ENCODE measurements around the gene SUMF2. TPM values are rescaled to one million over a fixed set of nuclear protein-coding genes. Genes with fewer than 3 reads are reported as not detected.
"Not testable (repeated sequence)": the region's sequence is repeated elsewhere in the genome, so short reads cannot be mapped to it uniquely, and the experiment has no call there.

The SUMF2 gene
- polyA plus RNA-seq, 2 of the 4 experiments (the other 2 are of a cell fraction): 85.2 to 106 TPM

DNA sequence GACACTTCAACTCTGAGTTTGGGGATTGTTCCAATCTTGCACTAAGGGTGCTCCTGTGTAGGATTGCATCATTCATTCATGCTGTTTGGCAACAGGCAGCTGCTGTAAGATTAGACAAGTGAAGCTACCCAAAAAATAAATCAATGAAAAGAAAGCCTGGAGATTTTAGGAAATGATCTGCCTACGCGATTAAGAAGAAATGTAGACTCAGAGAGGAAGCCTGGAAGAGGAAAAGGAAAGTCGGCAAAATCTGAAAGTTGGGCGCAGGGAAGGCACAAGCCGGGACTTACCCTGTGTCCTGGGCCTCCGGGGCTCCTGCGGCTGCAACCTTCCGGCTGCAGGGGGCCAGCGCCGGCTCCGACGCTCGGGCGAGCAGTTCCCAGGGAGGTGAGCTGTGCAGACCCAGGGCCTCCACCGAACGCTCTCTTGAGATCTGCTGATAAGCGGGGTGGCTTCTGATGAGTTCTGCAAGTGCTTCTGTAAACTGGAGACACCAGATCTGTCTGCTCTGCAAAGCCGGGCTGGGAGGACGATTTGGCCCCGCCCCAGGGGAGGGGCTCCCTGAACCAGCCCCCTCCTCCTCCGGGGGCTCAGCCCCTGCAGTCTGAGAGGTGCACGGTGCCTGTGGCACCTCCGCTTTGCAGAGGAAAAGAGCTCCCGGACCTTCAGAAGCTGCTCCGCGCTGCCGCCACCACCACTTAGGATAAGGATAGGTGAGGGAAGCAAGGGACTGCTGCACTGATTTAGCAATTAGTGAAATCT lies 30.2 kb upstream of the SUMF2 start:
- peaks cover 27% of the 10 kb centered on the region; the same call in 2 of the 3 replicates for H3K4me1 ChIP-seq
- peak overlapping the region; percentile 57 for H3K4me3 ChIP-seq
- CTCF ChIA-PET: interaction anchor here (0.5 to 2.3 kb wide), 12 partner anchors 10 to 83 kb away, joined by 3 to 9 read pairs (median 4); partner anchors contain the start of genes CCT6A and PSPH
- peak overlapping the region; percentile 78 to 90 for H3K27ac ChIP-seq
- no peaks in the 10 kb centered on the region for H3K9me3 ChIP-seq
- 3% methylated on average over 26 of the region's 27 CpGs for WGBS (ENCODE audit: missing lambda C conversion rate)
- ATAC-seq (peak; percentile 97 to 99), DNase-seq (ENCODE audit: low read depth in 1 of 2, low spot score in 1 of 2) (peak; percentile 75 to 83), FAIRE-seq (no peak)
- POLR2A ChIA-PET: interaction anchor here (0.6 to 3.0 kb wide), 7 partner anchors 10 to 69 kb away, joined by 3 to 51 read pairs (median 3); partner anchors contain the start of genes CCT6A, NIPSNAP2 and PSPH
- TF ChIP-seq EHMT2 (IDR thresholded peaks at IDR 0.05; ENCODE audit: low read depth): no peak
- no peak for TF ChIP-seq PHF8 (IDR thresholded peaks at IDR 0.05; ENCODE audit: borderline replicate concordance, low read depth)
- TF ChIP-seq, protein P1, sequence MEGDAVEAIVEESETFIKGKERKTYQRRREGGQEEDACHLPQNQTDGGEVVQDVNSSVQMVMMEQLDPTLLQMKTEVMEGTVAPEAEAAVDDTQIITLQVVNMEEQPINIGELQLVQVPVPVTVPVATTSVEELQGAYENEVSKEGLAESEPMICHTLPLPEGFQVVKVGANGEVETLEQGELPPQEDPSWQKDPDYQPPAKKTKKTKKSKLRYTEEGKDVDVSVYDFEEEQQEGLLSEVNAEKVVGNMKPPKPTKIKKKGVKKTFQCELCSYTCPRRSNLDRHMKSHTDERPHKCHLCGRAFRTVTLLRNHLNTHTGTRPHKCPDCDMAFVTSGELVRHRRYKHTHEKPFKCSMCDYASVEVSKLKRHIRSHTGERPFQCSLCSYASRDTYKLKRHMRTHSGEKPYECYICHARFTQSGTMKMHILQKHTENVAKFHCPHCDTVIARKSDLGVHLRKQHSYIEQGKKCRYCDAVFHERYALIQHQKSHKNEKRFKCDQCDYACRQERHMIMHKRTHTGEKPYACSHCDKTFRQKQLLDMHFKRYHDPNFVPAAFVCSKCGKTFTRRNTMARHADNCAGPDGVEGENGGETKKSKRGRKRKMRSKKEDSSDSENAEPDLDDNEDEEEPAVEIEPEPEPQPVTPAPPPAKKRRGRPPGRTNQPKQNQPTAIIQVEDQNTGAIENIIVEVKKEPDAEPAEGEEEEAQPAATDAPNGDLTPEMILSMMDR (IDR thresholded peaks at IDR 0.05): 0 out of 3 replicates have a peak, but pooled peaks have one; percentile 6
- TF ChIP-seq JUN (IDR thresholded peaks at IDR 0.05): peak in 1 of 2 experiments; percentile 76; a peak in 3 of 5 replicates
- TF ChIP-seq RAD21 (conservative IDR thresholded peaks at IDR 0.05 in 1 of 2, IDR thresholded peaks at IDR 0.05 in 1 of 2): 0 out of 5 replicates have a peak, but pooled peaks of 1 of the 2 experiments have one; percentile 4
- peak; percentile 64 for TF ChIP-seq POLR2A (IDR thresholded peaks at IDR 0.05; ENCODE audit: low read length)
- no peak for TF ChIP-seq CBX8 (IDR thresholded peaks at IDR 0.05)
- TF ChIP-seq, protein P2, sequence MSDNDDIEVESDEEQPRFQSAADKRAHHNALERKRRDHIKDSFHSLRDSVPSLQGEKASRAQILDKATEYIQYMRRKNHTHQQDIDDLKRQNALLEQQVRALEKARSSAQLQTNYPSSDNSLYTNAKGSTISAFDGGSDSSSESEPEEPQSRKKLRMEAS (IDR thresholded peaks at IDR 0.05): 0 out of 2 replicates have a peak, but pooled peaks have one; percentile 32
- peak; percentile 67 for TF ChIP-seq GATA3 (IDR thresholded peaks at IDR 0.05; ENCODE audit: borderline replicate concordance)
- TF ChIP-seq CEBPB (IDR thresholded peaks at IDR 0.05): peak; percentile 98
- no peak for TF ChIP-seq FOSL2 (IDR thresholded peaks at IDR 0.05)
- no peak for TF ChIP-seq FOSL2 (CRISPR knock-in tag; IDR thresholded peaks at IDR 0.05)
- TF ChIP-seq CBX2 (IDR thresholded peaks at IDR 0.05; ENCODE audit: borderline replicate concordance, low read depth): no peak
- TF ChIP-seq, protein P3, sequence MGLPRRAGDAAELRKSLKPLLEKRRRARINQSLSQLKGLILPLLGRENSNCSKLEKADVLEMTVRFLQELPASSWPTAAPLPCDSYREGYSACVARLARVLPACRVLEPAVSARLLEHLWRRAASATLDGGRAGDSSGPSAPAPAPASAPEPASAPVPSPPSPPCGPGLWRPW (IDR thresholded peaks at IDR 0.05): peak; percentile 80
- H3K4me2 ChIP-seq: peak overlapping the region; percentile 91

DNA sequence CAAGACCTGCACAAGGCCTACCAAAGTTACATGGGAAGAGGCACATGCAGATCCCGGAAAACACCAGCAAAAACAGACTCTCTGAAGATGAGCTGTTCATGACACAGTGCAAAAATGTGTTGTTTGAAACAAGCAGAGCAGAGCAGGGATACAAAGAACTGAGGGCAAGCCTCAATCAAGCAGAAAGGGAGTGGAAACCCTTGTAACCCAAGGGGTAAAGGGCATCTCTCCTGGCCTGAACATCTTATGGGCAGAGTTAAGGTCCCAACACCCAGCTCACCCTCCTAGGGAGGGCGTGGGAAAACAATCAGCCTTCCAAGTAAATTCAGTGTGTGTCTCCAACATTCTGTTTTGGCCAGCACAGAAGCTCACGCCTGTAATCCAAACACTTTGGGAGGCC lies 23.4 kb upstream of the SUMF2 start:
- Histone ChIP-seq H3K9me3 (no peaks in the 10 kb centered on the region), H3K4me2 (no peak overlapping the region), H3K4me3 (no peak overlapping the region), H3K27ac (0 out of 6 replicates have a peak overlapping the region, but pooled peaks of 1 of the 2 experiments have one; percentile 0), H3K4me1 (peaks cover 6% of the 10 kb centered on the region; the same call in 2 of the 3 replicates)
- POLR2A ChIA-PET: interaction anchor here (1.9 kb wide), 1 partner anchor 11 kb away, joined by 10 read pairs; the partner anchor contains the start of genes CCT6A and PSPH
- CTCF ChIA-PET: interaction anchor here (0.6 to 1.9 kb wide), 3 partner anchors 10 to 24 kb away, joined by 3 to 6 read pairs (median 3); partner anchors contain the start of gene PSPH
- TF ChIP-seq TP53 (CRISPR knock-in tag; IDR thresholded peaks at IDR 0.05) (no peak), CHD2 (IDR thresholded peaks at IDR 0.05; ENCODE audit: low read length, partially characterized antibody) (no peak), SREBF2 (IDR thresholded peaks at IDR 0.05) (no peak), SMC3 (IDR thresholded peaks at IDR 0.05) (no peak), EHF (CRISPR knock-in tag; IDR thresholded peaks at IDR 0.05) (no peak), JUN (IDR thresholded peaks at IDR 0.05) (no peak), MYC (IDR thresholded peaks at IDR 0.05; ENCODE audit: borderline replicate concordance, low read length) (no peak), ZNF302 (CRISPR knock-in tag; IDR thresholded peaks at IDR 0.05) (no peak), HDAC2 (IDR thresholded peaks at IDR 0.05) (no peak), HOXA7 (CRISPR knock-in tag; IDR thresholded peaks at IDR 0.05) (no peak)
- TF ChIP-seq, protein P4, sequence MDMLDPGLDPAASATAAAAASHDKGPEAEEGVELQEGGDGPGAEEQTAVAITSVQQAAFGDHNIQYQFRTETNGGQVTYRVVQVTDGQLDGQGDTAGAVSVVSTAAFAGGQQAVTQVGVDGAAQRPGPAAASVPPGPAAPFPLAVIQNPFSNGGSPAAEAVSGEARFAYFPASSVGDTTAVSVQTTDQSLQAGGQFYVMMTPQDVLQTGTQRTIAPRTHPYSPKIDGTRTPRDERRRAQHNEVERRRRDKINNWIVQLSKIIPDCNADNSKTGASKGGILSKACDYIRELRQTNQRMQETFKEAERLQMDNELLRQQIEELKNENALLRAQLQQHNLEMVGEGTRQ (IDR thresholded peaks at IDR 0.05): no peak
- TF ChIP-seq, protein P5, sequence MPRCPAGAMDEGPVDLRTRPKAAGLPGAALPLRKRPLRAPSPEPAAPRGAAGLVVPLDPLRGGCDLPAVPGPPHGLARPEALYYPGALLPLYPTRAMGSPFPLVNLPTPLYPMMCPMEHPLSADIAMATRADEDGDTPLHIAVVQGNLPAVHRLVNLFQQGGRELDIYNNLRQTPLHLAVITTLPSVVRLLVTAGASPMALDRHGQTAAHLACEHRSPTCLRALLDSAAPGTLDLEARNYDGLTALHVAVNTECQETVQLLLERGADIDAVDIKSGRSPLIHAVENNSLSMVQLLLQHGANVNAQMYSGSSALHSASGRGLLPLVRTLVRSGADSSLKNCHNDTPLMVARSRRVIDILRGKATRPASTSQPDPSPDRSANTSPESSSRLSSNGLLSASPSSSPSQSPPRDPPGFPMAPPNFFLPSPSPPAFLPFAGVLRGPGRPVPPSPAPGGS (IDR thresholded peaks at IDR 0.05): no peak
- TF ChIP-seq, protein P6, sequence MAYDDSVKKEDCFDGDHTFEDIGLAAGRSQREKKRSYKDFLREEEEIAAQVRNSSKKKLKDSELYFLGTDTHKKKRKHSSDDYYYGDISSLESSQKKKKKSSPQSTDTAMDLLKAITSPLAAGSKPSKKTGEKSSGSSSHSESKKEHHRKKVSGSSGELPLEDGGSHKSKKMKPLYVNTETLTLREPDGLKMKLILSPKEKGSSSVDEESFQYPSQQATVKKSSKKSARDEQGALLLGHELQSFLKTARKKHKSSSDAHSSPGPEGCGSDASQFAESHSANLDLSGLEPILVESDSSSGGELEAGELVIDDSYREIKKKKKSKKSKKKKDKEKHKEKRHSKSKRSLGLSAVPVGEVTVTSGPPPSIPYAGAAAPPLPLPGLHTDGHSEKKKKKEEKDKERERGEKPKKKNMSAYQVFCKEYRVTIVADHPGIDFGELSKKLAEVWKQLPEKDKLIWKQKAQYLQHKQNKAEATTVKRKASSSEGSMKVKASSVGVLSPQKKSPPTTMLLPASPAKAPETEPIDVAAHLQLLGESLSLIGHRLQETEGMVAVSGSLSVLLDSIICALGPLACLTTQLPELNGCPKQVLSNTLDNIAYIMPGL (CRISPR knock-in tag; IDR thresholded peaks at IDR 0.05; ENCODE audit: borderline replicate concordance): no peak
- WGBS (ENCODE audit: missing lambda C conversion rate): 79% methylated on average over 3 of the region's 3 CpGs
- no peak for ATAC-seq
- no peak for DNase-seq (ENCODE audit: low read depth in 1 of 2, low spot score in 1 of 2)
- no peak for FAIRE-seq

DNA sequence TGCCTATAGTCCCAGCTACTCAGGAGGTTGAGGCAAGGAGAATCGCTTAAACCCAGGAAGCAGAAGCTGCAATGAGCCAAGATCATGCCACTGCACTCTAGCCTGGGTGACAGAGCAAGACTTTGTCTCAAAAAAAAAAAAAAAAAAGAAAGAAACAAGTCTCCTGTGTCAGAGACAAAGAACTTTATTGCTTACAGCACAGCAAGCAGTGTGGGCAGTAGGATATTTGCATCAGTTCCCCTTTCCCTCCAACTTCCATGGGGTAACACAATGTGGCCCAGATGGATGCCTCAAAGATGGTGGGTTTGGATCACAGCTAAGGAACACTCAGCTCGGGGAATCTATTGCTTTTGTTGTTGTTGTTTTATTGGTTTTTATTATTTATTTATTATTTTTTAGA lies 18.3 kb upstream of the SUMF2 start:
- Histone ChIP-seq H3K4me2 (peak overlapping the region; percentile 87; the same call in 2 of the 3 replicates), H3K27ac (peak overlapping the region; percentile 86 to 93), H3K4me1 (peaks cover 49% of the 10 kb centered on the region)
- FAIRE-seq; ATAC-seq; H3K9me3 ChIP-seq; H3K4me3 ChIP-seq; POLR2A ChIA-PET; DNase-seq (ENCODE audit: low read depth in 1 of 2, low spot score in 1 of 2): not testable (repeated sequence)
- CTCF ChIA-PET: interaction anchor here (0.6 to 1.5 kb wide), 3 partner anchors 10 to 51 kb away, joined by 3 to 4 read pairs (median 3); no protein-coding TSS in a partner anchor
- WGBS (ENCODE audit: missing lambda C conversion rate): 85% methylated on average over 2 of the region's 2 CpGs

Measured in A549 (cell line).